Jurkat, Clone E6-1 (cell line): Measurements from ENCODE around the gene CYP1B1.
A peak's percentile ranks its signal among the peaks of the same experiment; 100 is the strongest.

Source experiments
- DNase-seq: peaks from one replicate; pipeline ENCODE4 v3.0.0-alpha.2; 2011; ENCODE audit warnings: low read depth, low spot score
- H3K4me3 ChIP-seq: 2 replicates; pipeline ENCODE4 v1.5.1; 2011; ENCODE audit warnings: mild to moderate bottlenecking, low read length, control low read depth, moderate library complexity

CYP1B1 gene

GRCh38 chr2:38079116-38080052 lies 3.4 kb upstream of the CYP1B1 start:
- H3K4me3 ChIP-seq: no peak overlapping the region
- DNase-seq: no peak

GRCh38 chr2:38077431-38077769 lies 1.4 kb upstream of the CYP1B1 start:
- H3K4me3 ChIP-seq: peak overlapping the region; percentile 41
- DNase-seq: no peak

GRCh38 chr2:38076710-38077430 lies 919 bp upstream of the CYP1B1 start:
- DNase-seq: peak; percentile 45
- peak overlapping the region; percentile 41 for H3K4me3 ChIP-seq

- peak; percentile 48 for DNase-seq
Observed at GRCh38 chr2:38076152-38076709, 280 bp upstream of the CYP1B1 start.

GRCh38 chr2:38074764-38075506 lies 1.0 kb downstream of the CYP1B1 start:
- DNase-seq: no peak
- H3K4me3 ChIP-seq: no peak overlapping the region

More at GRCh38 chr2:38076152-38076709, 280 bp upstream of the CYP1B1 start:
- H3K4me3 ChIP-seq: peak overlapping the region; percentile 41

GRCh38 chr2:38074058-38074763 lies 1.7 kb downstream of the CYP1B1 start:
- DNase-seq: no peak
- H3K4me3 ChIP-seq: no peak overlapping the region

- no peak for DNase-seq
- H3K4me3 ChIP-seq: no peak overlapping the region
Observed at GRCh38 chr2:38073211-38074057, 2.5 kb downstream of the CYP1B1 start.

- DNase-seq: no peak
- H3K4me3 ChIP-seq: no peak overlapping the region
Observed at GRCh38 chr2:38070438-38070837, 5.5 kb downstream of the CYP1B1 start.

GRCh38 chr2:38068234-38068633 lies 7.7 kb downstream of the CYP1B1 start:
- no peak for DNase-seq
- no peak overlapping the region for H3K4me3 ChIP-seq

GRCh38 chr2:38066421-38067115 lies 9.4 kb downstream of the CYP1B1 start:
- DNase-seq: no peak
- no peak overlapping the region for H3K4me3 ChIP-seq

- no peak overlapping the region for H3K4me3 ChIP-seq
- DNase-seq: no peak
Observed at GRCh38 chr2:38065502-38066135, 10.3 kb downstream of the CYP1B1 start.

- no peak for DNase-seq
- H3K4me3 ChIP-seq: no peak overlapping the region
Observed at GRCh38 chr2:38064801-38065501, 11.0 kb downstream of the CYP1B1 start.

GRCh38 chr2:38060236-38061018 lies 15.5 kb downstream of the CYP1B1 start:
- H3K4me3 ChIP-seq: no peak overlapping the region
- no peak for DNase-seq

GRCh38 chr2:38057651-38058410 lies 18.1 kb downstream of the CYP1B1 start:
- H3K4me3 ChIP-seq: no peak overlapping the region
- no peak for DNase-seq

GRCh38 chr2:38056216-38056615 lies 19.7 kb downstream of the CYP1B1 start:
- no peak for DNase-seq
- no peak overlapping the region for H3K4me3 ChIP-seq
